OCI-LY1 (cell line): Measurements from ENCODE around the gene USH2A.

Experiments used
- H2AFZ ChIP-seq: fragments of 200-600 bp; sonication (generic), shearing (Covaris generic); 2 replicates; pipeline ENCODE4 v1.6.0; 2014; ENCODE audit warnings: antibody characterized with exemption, mild to moderate bottlenecking, low read length
- H3F3A ChIP-seq: fragments of 200-600 bp; sonication (generic), shearing (Covaris generic); 2 replicates; pipeline ENCODE4 v1.6.0; 2014; ENCODE audit warnings: mild to moderate bottlenecking, antibody characterized with exemption, low read length, moderate library complexity; ENCODE audit not compliant: insufficient read depth
- H3K27ac ChIP-seq: fragments of 200-600 bp; sonication (generic); 2 replicates; pipeline ENCODE4 v1.5.1; 2014; ENCODE audit warnings: low read length, mixed run types, mild to moderate bottlenecking, low read depth; ENCODE audit not compliant: poor library complexity, severe bottlenecking
- H3K27me3 ChIP-seq: fragments of 200-600 bp; sonication (generic); 2 replicates; pipeline ENCODE4 v1.6.0; 2014; ENCODE audit warnings: antibody characterized with exemption, mild to moderate bottlenecking, low read length, moderate library complexity; ENCODE audit not compliant: insufficient read depth
- H3K36me3 ChIP-seq: fragments of 200-600 bp; sonication (generic); 2 replicates; pipeline ENCODE4 v1.6.1; 2014; ENCODE audit warnings: mild to moderate bottlenecking, antibody characterized with exemption, low read length, moderate library complexity, mixed read lengths; ENCODE audit not compliant: insufficient read depth
- H3K4me1 ChIP-seq: fragments of 200-600 bp; sonication (generic); 2 replicates; pipeline ENCODE4 v1.5.1; 2014; ENCODE audit warnings: mild to moderate bottlenecking, low read length, moderate library complexity; ENCODE audit not compliant: insufficient read depth, severe bottlenecking
- H3K4me2 ChIP-seq: fragments of 200-600 bp; sonication (generic), shearing (Covaris generic); 2 replicates; pipeline ENCODE4 v1.6.1; 2014; ENCODE audit warnings: low read length
- H3K4me3 ChIP-seq: fragments of 200-600 bp; sonication (generic); 2 replicates; pipeline ENCODE4 v1.5.1; 2014; ENCODE audit warnings: low read length, low read depth, mild to moderate bottlenecking, mixed read lengths; ENCODE audit not compliant: poor library complexity, severe bottlenecking
- H3K79me2 ChIP-seq: fragments of 200-600 bp; shearing (Covaris generic); 2 replicates; pipeline ENCODE4 v1.6.1; 2016; ENCODE audit warnings: mixed run types, low read length, mixed read lengths; ENCODE audit not compliant: insufficient read depth
- H3K9ac ChIP-seq: fragments of 200-600 bp; sonication (generic), shearing (Covaris generic); 2 replicates; pipeline ENCODE4 v1.6.1; 2014; ENCODE audit warnings: mild to moderate bottlenecking, low read length, mixed read lengths
- H3K9me2 ChIP-seq: fragments of 200-600 bp; sonication (generic), shearing (Covaris generic); 2 replicates; pipeline ENCODE4 v1.6.1; 2014; ENCODE audit warnings: low read depth, mild to moderate bottlenecking, low read length, mixed read lengths
- H3K9me3 ChIP-seq: fragments of 200-600 bp; shearing (Covaris generic); 2 replicates; pipeline ENCODE4 v1.6.1; 2014; ENCODE audit warnings: low read length, mixed read lengths
- H4K20me1 ChIP-seq: fragments of 200-600 bp; sonication (generic), shearing (Covaris generic); 2 replicates; pipeline ENCODE4 v1.6.0; 2016; ENCODE audit warnings: mild to moderate bottlenecking, low read length; ENCODE audit not compliant: insufficient read depth
- CTCF ChIP-seq: fragments of 200-600 bp; sonication (generic), shearing (Covaris generic); IDR thresholded peaks from 2 replicates; pipeline ENCODE4 v1.5.1; 2017; ENCODE audit warnings: mild to moderate bottlenecking, antibody characterized with exemption, low read length, moderate library complexity, mixed read lengths
- EZH2 ChIP-seq: fragments of 200-600 bp; sonication (generic), shearing (Covaris generic); IDR thresholded peaks from 2 replicates; pipeline ENCODE4 v1.8.0; 2017; ENCODE audit warnings: borderline replicate concordance, mixed run types, mild to moderate bottlenecking, antibody characterized with exemption, low read length, moderate library complexity, mixed read lengths

The USH2A gene

GRCh38 chr1:216169351-216169750, 253.9 kb downstream of the USH2A start:
- Histone ChIP-seq H3K27me3 (no peaks in the 10 kb centered on the region), H3K27ac (no peak overlapping the region), H3F3A (no peaks in the 10 kb centered on the region), H3K4me1 (no peaks in the 10 kb centered on the region), H3K9me3 (no peaks in the 10 kb centered on the region), H2AFZ (no peak overlapping the region), H3K79me2 (no peaks in the 10 kb centered on the region), H3K4me2 (no peak overlapping the region), H4K20me1 (no peaks in the 10 kb centered on the region), H3K9me2 (no peaks in the 10 kb centered on the region), H3K36me3 (no peaks in the 10 kb centered on the region), H3K9ac (no peak overlapping the region), H3K4me3 (no peak overlapping the region)
- no peak for TF ChIP-seq CTCF
- no peak for TF ChIP-seq EZH2

- no peaks in the 10 kb centered on the region for H3K9me2 ChIP-seq
- no peak for TF ChIP-seq CTCF
- TF ChIP-seq EZH2, result no peak
- H3K4me1 ChIP-seq, result no peaks in the 10 kb centered on the region
- no peaks in the 10 kb centered on the region for H3K79me2 ChIP-seq
- no peak overlapping the region for H3K4me2 ChIP-seq
- H3K9ac ChIP-seq, result no peak overlapping the region
- H3K9me3 ChIP-seq, result no peaks in the 10 kb centered on the region
- H3K36me3 ChIP-seq, result no peaks in the 10 kb centered on the region
- H4K20me1 ChIP-seq, result no peaks in the 10 kb centered on the region
- no peaks in the 10 kb centered on the region for H3F3A ChIP-seq
- H3K4me3 ChIP-seq, result no peak overlapping the region
- H3K27me3 ChIP-seq, result no peaks in the 10 kb centered on the region
- H3K27ac ChIP-seq, result no peak overlapping the region
- no peak overlapping the region for H2AFZ ChIP-seq
These were observed 254.7 kb downstream of the USH2A start for GRCh38 chr1:216168546-216168945.

GRCh38 chr1:216154063-216154462, 269.2 kb downstream of the USH2A start:
- H3K9me3 ChIP-seq, result no peaks in the 10 kb centered on the region
- H3K4me1 ChIP-seq, result no peaks in the 10 kb centered on the region
- no peak overlapping the region for H3K4me2 ChIP-seq
- H3K9me2 ChIP-seq, result no peaks in the 10 kb centered on the region
- H4K20me1 ChIP-seq, result no peaks in the 10 kb centered on the region
- TF ChIP-seq CTCF, result no peak
- TF ChIP-seq EZH2, result no peak
- no peaks in the 10 kb centered on the region for H3K27me3 ChIP-seq
- H2AFZ ChIP-seq, result no peak overlapping the region
- H3F3A ChIP-seq, result no peaks in the 10 kb centered on the region
- H3K79me2 ChIP-seq, result no peaks in the 10 kb centered on the region
- H3K9ac ChIP-seq, result no peak overlapping the region
- H3K4me3 ChIP-seq, result no peak overlapping the region
- H3K36me3 ChIP-seq, result no peaks in the 10 kb centered on the region
- no peak overlapping the region for H3K27ac ChIP-seq
